NCI-H345 treated with DMSO at 0.1 percent for 48 hours (cell line): ENCODE data around the gene ADCY2.

Source experiments
- DNase-seq: peaks from one replicate; lab custom pipeline; 2025; ENCODE audit not compliant: unreplicated experiment; lab: John Stamatoyannopoulos, UW

The ADCY2 gene

DNA sequence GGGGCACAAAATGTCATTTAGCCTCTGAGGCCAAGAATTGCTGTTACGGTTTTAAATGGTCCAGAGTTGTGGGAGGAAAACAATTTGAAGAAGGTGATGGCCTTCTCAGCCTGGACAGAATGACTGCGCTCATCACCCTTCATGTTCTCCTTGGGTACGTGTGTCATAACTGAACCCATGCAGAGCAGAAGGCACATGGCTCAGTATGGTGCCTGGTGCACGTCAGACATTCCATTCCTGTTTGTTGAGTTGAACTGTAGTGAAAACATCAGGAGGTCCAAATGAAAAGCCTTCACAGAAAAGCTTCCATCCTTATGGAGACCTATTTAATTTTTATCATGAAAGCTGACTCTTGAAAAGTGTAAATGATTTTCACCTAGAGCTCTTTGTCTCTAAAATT lies 321.8 kb downstream of the ADCY2 start:
- DNase-seq, result no peak

DNA sequence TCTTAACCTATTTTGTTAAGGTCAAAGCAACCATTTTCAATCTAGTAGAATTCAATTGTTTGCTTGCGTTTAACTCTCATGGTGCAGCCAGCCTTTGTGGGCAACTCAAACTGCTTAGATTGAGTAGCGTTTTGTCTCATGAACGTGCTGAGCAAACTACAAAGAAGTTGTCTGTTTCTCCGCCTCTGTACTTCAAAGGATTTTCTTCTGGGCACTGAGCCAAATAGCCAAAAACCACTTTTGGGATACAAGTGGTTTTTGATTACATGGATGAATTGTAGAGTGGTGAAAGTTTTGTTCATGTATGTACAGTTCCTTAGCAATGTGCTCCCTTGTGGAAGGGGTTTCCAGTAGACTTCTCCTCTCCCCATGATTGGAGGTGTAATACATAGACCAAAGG lies 332.1 kb downstream of the ADCY2 start:
- peak; percentile 15 for DNase-seq

DNA sequence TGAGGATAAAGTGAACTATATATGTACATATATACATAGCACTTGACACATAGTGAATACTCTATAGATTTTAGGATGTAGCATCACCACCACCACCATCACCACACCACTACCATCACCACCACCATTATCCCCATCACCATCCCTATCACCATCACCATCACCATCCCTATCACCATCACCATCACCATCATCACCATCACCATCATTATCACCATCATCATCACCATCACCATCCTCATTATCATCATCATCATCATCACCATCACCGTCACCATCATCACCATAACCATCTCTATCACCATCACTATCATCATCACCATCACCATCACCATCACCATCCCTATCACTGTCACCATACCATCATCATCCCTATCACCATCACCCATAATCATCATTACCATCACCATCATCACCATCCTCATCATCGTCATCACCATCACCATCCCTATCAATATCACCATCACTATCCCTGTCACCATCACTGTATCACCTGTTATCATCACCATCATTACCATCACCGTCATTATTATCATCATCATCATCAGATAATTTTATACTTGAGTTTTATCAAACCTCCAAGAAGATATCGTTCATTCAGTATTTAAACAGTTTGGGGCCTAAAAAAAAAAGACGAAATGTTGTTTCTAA lies 345.6 kb downstream of the ADCY2 start:
- DNase-seq, result no peak

DNA sequence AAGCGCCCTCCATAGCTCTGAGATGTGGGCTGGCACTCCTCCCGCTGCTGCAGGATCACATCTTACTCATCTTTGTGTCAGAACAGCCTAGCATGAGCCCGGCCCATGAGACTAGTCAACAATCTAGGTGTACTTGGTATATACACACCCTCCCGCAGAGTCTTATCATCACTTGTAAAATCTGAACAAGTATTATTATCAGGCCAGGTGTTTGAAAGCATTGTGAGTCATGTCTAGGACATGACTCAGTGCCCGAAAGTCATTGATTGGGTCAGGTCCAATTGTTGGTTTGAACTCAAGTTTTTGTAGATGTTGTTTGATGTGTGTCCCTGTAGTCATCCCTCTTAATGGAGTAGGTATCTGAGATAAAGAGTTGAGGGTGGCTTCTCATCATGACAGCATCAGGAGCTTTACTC lies 346.3 kb downstream of the ADCY2 start:
- no peak for DNase-seq

DNA sequence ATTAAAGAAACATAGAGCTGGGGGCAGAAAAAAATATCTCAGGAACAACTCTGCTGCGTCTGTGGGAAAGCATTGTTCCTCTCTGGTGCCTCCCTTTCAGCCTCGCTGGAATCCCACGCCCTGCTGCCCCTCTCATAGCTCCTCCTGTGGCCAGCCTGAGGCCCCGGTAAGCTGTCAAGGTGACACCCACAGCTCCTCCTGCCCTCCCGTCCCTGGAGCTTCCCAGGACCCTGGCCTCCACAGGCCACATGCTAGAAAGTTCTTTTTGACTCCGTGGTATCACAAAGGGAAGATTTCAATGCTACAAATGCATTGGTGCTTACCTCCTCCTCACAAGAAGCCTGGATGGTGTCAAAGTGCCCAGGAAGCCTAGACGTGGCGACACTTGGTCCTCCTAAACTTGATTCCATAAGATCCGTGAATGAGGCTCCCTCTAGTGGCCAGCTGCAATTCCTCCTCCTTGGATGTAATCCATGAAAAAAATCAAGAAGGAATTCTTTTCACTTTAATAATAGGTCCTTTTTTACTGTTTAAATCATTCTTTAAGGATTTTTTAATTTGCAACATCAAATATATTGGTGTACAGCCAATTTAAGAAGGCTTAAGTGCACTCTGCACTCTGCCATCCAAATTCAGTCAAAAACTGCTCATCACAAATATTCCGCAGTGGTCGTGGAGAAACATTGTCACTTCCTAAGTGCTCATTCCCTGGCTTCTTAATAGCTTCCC lies 350.1 kb downstream of the ADCY2 start:
- peak; percentile 57 for DNase-seq

DNA sequence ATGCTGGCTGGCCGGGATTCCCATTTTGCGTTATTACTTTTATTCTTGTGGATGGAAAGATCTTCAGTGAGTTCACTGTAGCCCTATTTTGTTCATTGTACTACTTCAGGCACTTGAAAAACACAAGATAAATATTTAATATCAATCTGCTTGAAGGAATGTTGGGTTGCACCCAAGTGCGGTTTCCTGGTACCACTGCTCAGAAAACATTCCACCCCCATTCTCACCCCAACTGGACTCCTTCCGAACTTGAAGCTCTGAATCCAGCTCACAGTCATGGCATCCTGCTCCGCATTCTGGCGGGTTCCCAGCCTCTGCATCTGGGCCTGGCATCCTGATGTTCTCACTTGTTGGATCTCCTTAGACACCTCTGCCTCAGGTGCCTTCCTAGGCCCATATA lies 351.8 kb downstream of the ADCY2 start:
- DNase-seq, result no peak

DNA sequence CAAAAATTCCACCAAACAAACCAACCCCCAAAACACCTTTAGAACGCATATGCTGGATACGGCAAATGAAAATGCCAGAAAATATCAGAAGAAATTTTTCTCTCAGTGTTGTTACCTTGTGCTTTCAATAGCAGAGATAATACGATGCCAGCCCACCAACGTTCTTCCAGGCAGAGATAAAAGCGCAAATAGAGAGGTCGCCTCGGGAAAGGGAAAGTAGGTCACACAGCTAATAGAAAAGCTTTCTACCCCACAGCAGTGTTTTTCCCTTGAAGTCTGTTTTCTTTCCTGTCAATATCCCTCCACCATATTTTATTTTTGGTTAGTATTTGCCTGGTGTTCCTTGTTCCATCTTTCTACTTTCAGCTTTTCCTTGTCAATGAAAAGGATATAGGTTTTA lies 353.7 kb downstream of the ADCY2 start:
- no peak for DNase-seq

DNA sequence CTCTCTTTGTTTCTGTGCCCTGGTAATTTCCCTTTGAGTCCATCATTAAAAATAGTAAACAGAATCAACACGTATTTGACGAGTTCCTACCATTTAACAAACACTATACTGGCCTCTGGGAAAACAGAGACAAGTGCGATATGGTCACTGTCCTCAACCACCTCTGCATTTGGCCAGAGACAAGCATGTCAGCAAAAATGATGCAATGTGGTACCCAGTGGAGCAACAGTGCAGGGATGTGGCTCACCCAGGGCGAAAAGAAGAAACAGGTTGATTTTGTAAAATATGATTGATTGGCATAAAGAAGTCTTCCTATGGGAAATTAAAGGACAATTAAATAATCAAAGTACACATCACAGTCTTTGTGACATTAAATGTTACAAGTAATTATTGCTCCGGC lies 355.9 kb downstream of the ADCY2 start:
- no peak for DNase-seq

DNA sequence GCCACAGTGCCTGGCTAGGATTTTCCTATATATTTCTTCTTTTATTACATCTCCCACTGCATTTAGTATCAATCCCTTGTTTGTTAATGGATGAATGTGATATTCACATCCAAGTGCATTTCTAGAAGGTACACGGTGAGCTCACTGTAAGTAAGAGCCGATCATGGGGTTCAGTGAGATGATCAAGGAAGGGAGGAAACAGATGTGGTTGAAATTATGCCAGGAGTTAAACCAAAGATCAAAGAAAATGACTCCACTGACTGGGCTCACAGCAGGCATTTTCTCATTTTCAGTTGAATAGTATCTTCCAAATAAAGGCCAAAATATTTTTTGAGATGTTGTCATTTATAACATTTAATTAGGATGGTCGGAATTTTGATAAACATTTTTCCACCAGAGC lies 357.2 kb downstream of the ADCY2 start:
- no peak for DNase-seq

DNA sequence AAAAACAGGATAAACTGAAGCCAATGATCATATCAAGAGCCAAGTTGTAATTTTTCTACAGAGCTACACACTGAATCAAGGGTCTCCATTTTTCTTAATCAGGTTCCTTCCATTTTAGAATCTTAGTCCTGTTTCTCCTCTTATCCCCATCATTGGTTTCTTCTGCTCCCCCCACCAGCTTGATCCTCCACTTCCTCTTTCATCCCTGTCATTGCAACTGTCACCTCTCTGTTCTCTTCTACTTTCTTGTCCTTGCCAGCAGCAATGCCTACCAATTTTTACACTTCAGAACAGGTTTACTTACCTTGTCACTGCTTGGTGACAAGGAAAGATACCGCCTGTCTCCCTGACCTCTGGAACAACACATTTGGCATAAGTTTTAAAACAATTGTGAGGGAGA lies 357.7 kb downstream of the ADCY2 start:
- DNase-seq, result no peak

DNA sequence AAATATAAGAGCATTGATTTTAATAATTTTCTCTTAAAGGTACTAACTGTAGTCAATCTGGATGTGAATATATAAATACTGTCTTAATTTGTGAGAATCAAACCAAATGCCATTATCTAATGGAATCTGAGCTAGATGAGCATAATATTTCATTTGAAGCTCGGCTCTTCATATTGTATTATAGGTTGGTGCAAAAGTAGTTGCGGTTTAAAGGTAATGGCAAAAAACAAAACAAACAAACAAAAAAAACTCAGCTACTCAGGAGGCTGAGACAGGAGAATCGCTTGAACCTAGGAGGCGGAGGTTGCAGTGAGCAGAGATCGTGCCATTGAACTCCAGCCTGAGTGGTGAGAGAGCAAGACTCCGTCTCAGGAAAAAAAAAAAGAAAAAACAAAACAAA lies 358.6 kb downstream of the ADCY2 start:
- no peak for DNase-seq

DNA sequence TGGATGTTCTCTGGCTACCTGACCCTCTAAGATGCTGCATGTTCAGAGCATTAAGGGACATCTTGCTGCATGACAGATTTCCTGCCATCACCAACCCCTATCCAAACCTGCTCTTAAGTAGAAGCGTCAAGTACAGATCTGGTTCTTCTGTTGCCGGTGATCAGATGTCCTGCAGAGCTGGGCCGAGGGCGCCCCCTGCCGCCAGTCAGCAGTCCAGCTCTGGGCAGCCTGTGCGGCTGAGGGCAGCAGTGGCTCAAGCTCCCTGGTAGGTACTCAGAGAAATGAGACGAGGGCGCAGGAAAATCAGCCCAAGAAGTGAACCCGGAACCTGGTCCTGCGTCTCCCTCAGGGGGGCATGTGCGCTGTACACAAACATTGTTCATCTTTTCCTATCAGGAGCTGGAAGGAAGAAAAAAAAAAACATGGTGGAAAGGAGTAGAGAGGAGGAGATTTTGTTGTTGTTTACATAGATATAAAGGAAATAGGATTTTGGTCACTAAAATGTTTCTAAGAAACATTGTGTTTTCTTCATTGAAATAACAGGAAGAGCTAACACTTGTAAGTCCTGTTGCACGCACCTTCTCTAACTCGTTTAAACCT lies 359.2 kb downstream of the ADCY2 start:
- no peak for DNase-seq

DNA sequence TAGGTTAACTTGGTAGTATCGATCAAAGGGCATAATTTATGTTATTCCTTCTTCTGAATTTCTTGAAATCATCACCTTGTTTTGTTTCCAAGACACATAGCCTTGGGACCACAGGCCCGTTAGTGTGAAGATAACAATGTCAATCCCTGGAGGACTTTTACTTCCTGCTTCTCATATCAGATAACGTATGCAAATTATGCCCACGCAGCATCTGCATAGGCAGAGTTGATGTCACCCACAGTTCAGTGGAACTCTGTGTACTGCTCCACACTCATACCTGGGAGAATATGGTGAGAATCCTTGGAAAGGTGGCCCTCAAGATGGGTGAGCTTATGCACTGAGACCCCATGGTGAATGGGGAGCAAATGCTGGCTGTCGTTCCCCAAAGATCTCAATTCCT lies 360.0 kb downstream of the ADCY2 start:
- DNase-seq, result no peak

DNA sequence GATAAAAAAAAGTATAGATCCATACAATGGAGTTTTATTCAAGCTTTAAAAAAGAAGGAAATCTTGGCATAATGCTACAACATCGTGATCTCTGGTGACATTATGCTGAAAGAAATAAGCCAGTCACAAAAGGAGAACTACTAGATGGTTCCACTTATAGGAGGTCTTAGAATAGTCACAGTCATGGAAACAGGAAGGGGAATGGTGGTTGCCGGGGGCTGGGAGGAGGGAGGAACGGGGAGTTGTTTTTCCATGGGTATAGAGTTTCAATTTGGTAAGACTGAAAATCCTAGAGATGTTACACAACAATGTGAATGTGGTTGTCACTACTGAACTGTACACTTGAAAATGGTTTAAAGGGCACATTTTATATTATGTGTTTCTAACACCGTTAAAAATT lies 360.5 kb downstream of the ADCY2 start:
- no peak for DNase-seq

DNA sequence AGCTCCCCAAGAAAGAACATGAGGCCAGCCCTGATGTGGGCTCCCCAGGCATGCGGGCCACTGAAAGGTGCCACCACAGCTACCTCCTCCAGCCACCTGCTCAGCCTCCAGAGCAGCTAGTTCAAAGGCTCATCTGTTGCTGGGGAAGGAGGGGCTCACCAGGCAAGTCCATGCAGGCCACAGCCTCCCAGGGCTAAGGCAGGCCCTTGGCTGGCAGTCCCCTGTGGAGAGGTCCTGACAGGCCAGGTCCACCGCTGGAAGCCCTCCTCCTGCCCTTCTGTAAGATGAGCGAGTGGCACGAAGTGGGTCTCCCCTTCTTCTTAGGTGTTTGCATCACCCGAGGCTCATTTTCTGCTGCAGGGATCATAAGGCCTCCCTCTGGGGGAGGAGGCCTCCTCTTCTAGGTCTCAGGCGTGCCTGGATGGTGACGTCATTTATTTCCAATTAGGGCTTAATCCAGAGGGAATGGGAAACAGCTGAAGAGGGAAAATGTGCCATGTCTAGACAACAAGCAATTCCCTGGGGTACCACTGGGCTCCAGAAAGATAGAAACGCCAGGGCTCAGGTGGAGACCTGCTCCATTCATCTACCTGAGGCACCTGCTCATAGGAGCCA lies 363.4 kb downstream of the ADCY2 start:
- peak; percentile 8 for DNase-seq

DNA sequence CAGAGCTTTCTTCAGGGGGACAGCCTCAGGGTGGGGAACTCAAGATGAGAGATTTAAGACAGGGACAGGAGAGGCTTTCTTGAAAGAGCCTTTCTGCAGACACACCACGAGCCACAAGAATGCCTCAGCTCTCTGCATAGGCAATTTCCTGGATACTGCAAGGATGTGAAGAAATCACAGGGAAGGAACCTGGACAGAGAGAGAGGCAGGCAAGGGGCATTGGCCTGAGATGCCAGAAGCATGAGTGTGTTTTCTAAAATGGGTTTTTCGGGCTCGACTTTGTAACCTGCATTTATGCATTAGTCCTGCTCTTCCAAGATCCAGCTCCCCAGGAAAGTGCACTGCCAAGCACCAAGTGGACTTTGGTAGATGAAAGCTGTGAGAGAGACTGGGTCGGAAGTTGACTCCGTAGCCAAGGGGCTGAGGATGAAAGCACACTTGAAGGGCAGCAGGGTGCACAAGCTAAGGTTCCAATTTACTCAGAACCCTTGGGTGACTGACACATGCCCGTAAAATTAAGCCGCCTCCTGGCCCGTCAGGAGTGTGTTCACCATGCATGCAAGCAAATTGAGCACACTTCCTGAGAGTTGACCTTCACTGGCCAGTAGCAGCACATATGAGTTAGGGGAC lies 364.1 kb downstream of the ADCY2 start:
- no peak for DNase-seq

DNA sequence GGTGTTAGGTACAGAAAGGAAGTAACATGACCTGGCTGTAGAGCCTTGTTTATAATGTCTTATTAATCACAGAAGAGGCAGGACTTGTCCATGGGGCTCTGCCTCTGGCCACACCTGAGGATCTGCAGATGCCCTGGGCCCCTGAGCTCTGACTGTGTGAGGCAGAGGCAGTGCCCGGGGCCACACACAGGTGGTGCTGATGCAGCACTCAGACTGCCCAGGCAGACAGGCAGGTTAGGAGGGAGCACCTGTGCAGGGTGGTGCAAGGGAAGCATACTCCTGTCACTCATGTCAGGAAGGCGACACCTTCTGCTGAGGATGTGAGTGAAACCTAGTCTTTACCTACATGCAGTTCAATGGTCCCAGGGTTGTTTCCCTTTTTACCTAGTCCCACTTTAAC lies 366.3 kb downstream of the ADCY2 start:
- peak; percentile 4 for DNase-seq

DNA sequence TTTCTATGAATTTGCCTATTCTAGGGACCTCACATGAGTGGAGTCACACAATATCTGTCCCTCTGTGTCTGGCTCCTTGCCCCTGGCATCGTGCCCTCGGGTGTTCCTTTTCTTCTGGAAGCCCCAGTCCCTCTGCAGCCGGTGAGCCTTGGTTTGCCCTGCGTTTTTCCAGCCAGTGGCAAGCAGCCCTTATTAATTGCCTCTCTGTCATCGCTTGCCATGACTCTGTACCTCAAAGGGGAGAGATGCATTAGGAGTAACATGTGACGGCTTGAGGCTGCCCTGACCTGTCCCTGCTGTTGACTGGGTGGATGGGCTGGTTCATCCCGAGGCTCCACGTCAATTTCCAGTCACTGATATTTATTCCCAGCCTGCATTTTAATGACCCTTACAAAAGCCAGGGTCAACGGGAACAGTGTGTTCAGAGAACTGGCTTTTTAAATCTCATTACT lies 367.7 kb downstream of the ADCY2 start:
- DNase-seq, result peak; percentile 72

DNA sequence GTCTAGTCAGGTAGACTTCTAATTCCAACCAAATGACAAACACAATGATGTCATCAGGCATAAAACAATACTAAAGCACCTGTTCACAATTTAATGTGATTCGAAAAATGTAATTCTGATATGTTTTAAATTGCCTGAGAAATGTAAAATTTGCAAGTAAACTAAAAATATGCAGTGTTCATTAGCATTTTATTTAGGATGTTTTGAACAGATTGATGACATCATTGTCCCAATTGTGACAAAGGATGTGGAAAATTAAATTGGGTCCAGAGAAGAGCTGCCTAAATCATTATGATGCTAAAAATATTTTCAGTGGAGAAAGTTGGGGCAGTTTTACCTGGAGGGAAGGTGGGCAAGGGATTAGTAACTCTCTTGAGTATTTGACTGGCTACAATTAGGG lies 368.5 kb downstream of the ADCY2 start:
- DNase-seq, result no peak

DNA sequence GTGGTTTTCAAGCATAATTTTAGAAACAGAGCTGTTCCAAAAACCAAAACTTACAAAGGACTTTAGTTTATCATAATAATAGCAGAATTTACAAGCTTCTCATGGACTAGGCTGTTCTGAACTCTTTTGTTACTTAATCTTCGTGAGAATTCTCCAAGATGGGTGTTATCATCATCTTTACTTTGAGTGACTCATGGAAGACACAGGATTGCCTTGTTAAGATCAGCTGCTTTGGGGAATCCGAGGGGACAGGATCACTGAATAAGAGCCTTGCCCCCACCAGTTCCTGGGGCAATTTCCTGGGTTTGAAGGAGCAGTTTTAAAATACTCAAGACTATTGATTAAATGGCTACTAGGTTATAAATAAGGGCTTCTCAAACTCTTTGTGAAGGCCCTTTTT lies 374.5 kb downstream of the ADCY2 start:
- DNase-seq, result no peak

DNA sequence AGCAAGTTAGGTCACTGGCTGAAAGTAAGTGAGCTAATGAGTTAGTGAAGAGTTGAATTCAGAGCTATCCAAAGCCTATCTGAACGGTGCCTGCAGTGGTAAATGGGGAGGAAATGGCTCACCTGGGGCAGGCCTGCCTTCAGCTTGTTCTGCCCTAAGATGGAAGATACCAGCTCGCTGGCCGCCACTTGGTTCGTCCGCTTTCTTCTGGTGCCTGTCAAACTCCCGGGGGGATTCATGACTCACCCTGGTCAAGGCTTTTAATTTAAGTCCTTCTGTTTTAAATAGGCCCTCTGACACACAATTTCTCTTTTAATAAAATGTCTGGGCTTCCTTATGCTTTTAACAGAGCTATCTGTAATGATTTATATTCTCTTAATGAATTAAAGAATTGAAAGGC lies 376.2 kb downstream of the ADCY2 start:
- DNase-seq, result no peak

DNA sequence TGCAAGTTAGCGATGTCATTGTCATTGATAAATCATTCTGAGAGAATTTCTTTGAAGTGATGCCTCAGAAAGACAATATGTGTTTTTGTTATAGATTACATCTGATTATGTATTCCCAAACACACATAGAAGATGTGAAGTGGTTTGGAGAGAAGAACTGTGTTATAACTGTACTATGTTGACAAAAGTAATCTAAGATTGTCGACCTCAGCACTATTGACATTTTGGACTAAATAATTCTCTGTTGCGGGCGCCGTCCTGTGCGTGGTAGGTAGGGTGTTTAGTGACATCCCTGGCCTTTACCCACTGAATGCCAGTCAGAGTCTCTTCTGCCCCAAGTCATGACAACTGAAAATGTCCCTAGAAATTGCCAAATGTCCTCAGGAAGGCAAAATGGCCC lies 377.2 kb downstream of the ADCY2 start:
- DNase-seq, result no peak
